ENCODE results near the gene OR6C74.

Gene OR6C74

DNA sequence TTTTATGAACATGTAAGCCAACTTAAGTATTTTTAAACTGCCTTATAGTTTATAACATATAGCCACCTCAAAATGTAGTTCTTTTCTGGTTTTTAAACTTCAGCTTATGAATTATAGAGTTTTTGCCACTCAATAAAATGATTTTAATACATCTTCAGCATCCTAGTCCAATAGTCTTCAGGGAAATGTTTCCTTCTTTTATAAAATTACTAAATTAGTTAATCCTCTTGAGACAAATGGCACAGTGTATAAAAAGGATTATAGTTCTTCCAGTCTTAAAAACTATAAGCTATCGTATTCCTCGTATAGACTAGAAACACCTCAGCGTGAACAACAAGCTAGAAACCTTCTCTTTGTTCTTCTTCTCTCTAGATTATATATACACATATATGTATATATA is at the start of gene OR6C74:
Gene OR6C74, plus strand, starts transcription at position 301 of the 400 bp plus-strand sequence. CDS start 2,679 bp downstream, outside the sequence.
- no peaks in the 10 kb centered on the region for H3K27me3 ChIP-seq (ENCODE audit: control insufficient read depth, insufficient read depth, low read length)
- WGBS (ENCODE audit: insufficient coverage, insufficient read length), result no CpG with 5 or more reads among the region's 3 CpGs
- H3K4me3 ChIP-seq (ENCODE audit: low read length), result no peak within 1 kb of the TSS
- no peak within 1 kb of the TSS for H3K27ac ChIP-seq (ENCODE audit: low read length)
- no peaks in the 10 kb centered on the region for H3K36me3 ChIP-seq (ENCODE audit: control insufficient read depth, insufficient read depth, low read length)
- no peaks in the 10 kb centered on the region for H3K9me3 ChIP-seq (ENCODE audit: control insufficient read depth, insufficient read depth, low read length)
- no peaks in the 10 kb centered on the region for H3K4me1 ChIP-seq (ENCODE audit: control insufficient read depth, insufficient read depth, low read length)
- no peak for DNase-seq (ENCODE audit: low read depth, low spot score)

DNA sequence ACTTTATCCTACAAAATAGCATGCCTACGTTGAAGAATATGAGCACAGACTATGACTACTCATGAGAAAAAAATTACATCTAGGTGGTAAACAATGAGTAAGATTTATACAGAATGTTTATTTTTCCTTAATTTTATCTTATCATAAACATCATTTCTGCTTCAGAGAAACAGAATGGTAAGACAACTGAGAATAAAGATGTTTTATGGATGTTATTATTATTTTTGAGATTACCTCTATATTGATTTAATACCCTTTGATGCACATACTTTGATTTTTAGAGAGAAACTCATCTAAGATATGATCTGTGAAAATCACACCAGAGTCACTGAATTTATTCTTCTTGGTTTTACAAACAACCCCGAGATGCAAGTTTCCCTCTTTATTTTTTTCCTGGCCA is 23.7 kb upstream of the OR6C74 start, which contains the start of gene OR10A7:
Gene OR10A7, plus strand, starts transcription at position 301 of the 400 bp plus-strand sequence. Its CDS starts 0 bp downstream, at position 301.
- no peaks in the 10 kb centered on the region; the same call in 1 of the 2 replicates for H3K4me1 ChIP-seq (ENCODE audit: control insufficient read depth, insufficient read depth, low read length)
- no peaks in the 10 kb centered on the region for H3K9me3 ChIP-seq (ENCODE audit: control insufficient read depth, insufficient read depth, low read length)

DNA sequence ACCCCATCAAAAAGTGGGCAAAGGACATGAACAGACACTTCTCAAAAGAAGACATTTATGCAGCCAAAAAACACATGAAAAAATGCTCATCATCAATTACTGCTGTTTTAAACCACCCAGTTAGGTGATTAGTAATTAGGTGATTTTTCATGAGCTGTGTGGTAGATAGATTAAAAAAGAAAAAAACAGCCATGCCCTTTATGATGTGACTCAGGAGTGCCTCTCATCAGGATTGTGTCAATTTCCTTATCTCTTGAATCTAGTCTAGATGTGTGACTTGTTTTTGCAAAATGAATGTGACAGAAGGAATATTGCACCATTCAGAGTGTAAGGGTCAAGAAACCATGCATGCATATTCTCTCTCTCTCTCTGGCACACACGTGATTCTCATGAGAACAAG is 17.9 kb upstream of the OR6C74 start:
- H3K4me1 ChIP-seq (ENCODE audit: control insufficient read depth, insufficient read depth, low read length), result no peaks in the 10 kb centered on the region; the same call in 1 of the 2 replicates
- DNase-seq (ENCODE audit: low read depth, low spot score), result no peak
- no peak overlapping the region for H3K4me3 ChIP-seq (ENCODE audit: low read length)
- H3K27me3 ChIP-seq (ENCODE audit: control insufficient read depth, insufficient read depth, low read length), result no peaks in the 10 kb centered on the region; the same call in 1 of the 2 replicates
- H3K36me3 ChIP-seq (ENCODE audit: control insufficient read depth, insufficient read depth, low read length), result no peaks in the 10 kb centered on the region
- no CpG with 5 or more reads among the region's 1 CpG for WGBS (ENCODE audit: insufficient coverage, insufficient read length)
- H3K27ac ChIP-seq (ENCODE audit: low read length), result no peak overlapping the region
- no peaks in the 10 kb centered on the region for H3K9me3 ChIP-seq (ENCODE audit: control insufficient read depth, insufficient read depth, low read length)

More for the DNA sequence above, 23.7 kb upstream of the OR6C74 start, which contains the start of gene OR10A7:
- H3K4me3 ChIP-seq (ENCODE audit: low read length), result no peak within 1 kb of the TSS
- H3K27ac ChIP-seq (ENCODE audit: low read length), result no peak within 1 kb of the TSS
- H3K36me3 ChIP-seq (ENCODE audit: control insufficient read depth, insufficient read depth, low read length), result no peaks in the 10 kb centered on the region
- DNase-seq (ENCODE audit: low read depth, low spot score), result no peak
- 100% methylated on average over 1 of the region's 2 CpGs for WGBS (ENCODE audit: insufficient coverage, insufficient read length)
- no peaks in the 10 kb centered on the region; the same call in 1 of the 2 replicates for H3K27me3 ChIP-seq (ENCODE audit: control insufficient read depth, insufficient read depth, low read length)

DNA sequence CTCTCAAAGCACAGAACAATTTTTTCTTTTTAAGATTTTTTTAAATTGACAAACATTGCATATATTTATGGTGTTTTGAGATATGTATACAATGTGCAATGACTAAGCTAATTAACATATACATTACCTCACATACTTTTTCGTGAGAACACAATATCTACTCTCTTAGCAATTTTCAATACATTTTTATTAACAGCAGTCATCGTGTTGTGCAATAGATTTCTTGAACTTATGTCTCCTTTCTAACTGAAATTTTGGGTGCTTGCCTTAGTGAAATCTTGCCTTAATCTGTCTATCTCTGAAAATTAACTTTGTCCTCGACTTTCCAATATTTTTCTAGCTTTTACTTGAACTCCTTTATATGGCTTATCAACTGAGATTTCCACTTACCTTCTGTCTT is 16.8 kb upstream of the OR6C74 start:
- H3K27ac ChIP-seq (ENCODE audit: low read length), result no peak overlapping the region
- no peak for DNase-seq (ENCODE audit: low read depth, low spot score)
- H3K4me3 ChIP-seq (ENCODE audit: low read length), result no peak overlapping the region
- H3K4me1 ChIP-seq (ENCODE audit: control insufficient read depth, insufficient read depth, low read length), result no peaks in the 10 kb centered on the region
- H3K36me3 ChIP-seq (ENCODE audit: control insufficient read depth, insufficient read depth, low read length), result no peaks in the 10 kb centered on the region
- no peaks in the 10 kb centered on the region; the same call in 1 of the 2 replicates for H3K27me3 ChIP-seq (ENCODE audit: control insufficient read depth, insufficient read depth, low read length)
- WGBS (ENCODE audit: insufficient coverage, insufficient read length), result no CpG with 5 or more reads among the region's 3 CpGs
- no peaks in the 10 kb centered on the region for H3K9me3 ChIP-seq (ENCODE audit: control insufficient read depth, insufficient read depth, low read length)

DNA sequence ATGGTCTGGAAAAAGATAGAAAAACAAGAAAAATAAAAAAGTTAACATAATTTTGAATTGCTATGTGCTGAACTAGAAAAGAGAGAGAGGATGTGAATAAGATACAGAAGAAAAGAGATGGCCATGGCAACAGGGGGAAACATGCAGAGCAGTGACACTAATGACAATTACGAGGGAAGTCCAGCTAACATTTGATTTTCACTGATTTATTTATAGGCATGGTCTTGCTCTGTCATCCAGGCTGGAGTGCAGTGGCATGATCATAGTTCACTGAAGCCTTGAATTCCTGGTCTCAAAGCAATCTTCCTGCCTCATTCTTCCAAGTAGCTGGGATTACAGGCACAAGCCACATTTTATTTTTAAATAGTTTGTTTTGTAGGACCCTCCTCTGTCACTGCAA is 1.8 kb downstream of the OR6C74 start:
- DNase-seq (ENCODE audit: low read depth, low spot score), result no peak
- no peaks in the 10 kb centered on the region for H3K36me3 ChIP-seq (ENCODE audit: control insufficient read depth, insufficient read depth, low read length)

DNA sequence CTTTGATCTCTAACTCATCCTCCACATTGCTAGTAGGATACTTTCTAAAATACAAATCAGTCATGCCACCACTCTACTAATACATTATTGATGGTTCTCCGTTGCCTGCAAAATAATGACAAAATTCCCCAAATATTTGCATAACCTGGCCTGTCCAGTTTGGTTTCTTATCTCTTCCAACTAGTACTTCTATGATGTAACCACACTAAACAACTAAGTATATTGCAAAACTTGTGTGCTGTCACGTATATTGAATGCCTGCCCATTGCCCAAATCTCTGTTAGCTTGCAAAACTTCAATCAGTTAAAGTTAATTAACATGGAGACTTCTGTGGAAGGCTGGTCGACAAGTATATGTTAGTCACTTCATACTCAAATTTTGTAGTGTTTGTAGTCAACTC is 6.5 kb downstream of the OR6C74 start:
- no peak for DNase-seq (ENCODE audit: low read depth, low spot score)
- Histone ChIP-seq H3K36me3 (ENCODE audit: control insufficient read depth, insufficient read depth, low read length) (no peaks in the 10 kb centered on the region), H3K9me3 (ENCODE audit: control insufficient read depth, insufficient read depth, low read length) (no peaks in the 10 kb centered on the region), H3K27me3 (ENCODE audit: control insufficient read depth, insufficient read depth, low read length) (no peaks in the 10 kb centered on the region), H3K27ac (ENCODE audit: low read length) (no peak overlapping the region), H3K4me3 (ENCODE audit: low read length) (no peak overlapping the region), H3K4me1 (ENCODE audit: control insufficient read depth, insufficient read depth, low read length) (no peaks in the 10 kb centered on the region)
- no CpG with 5 or more reads among the region's 3 CpGs for WGBS (ENCODE audit: insufficient coverage, insufficient read length)

More for the DNA sequence above, 1.8 kb downstream of the OR6C74 start:
- H3K9me3 ChIP-seq (ENCODE audit: control insufficient read depth, insufficient read depth, low read length), result no peaks in the 10 kb centered on the region
- no peaks in the 10 kb centered on the region for H3K27me3 ChIP-seq (ENCODE audit: control insufficient read depth, insufficient read depth, low read length)
- H3K4me3 ChIP-seq (ENCODE audit: low read length), result no peak overlapping the region
- no peak overlapping the region for H3K27ac ChIP-seq (ENCODE audit: low read length)
- WGBS (ENCODE audit: insufficient coverage, insufficient read length), result no CpG with 5 or more reads among the region's 1 CpG
- no peaks in the 10 kb centered on the region for H3K4me1 ChIP-seq (ENCODE audit: control insufficient read depth, insufficient read depth, low read length)

DNA sequence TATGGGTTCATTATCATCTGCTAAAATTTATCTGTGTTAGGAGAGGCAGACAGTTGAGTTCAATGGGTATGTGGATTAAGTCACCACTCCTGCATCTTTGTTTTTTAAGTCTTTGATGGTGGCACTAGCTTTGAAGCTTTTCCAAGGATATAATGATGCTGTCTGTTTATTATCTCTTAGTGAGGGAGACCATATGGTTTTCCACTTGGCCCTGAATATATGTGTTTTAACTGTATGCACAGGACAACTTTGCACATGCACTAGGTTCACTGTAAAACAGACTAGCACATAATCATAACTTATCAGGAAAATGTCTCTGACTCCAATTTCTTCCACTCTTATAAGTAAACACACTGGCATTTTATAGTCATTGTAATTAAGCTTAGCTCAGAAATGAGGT is 8.9 kb downstream of the OR6C74 start:
- Histone ChIP-seq H3K9me3 (ENCODE audit: control insufficient read depth, insufficient read depth, low read length) (no peaks in the 10 kb centered on the region), H3K27ac (ENCODE audit: low read length) (no peak overlapping the region), H3K27me3 (ENCODE audit: control insufficient read depth, insufficient read depth, low read length) (no peaks in the 10 kb centered on the region), H3K4me1 (ENCODE audit: control insufficient read depth, insufficient read depth, low read length) (no peaks in the 10 kb centered on the region), H3K4me3 (ENCODE audit: low read length) (no peak overlapping the region), H3K36me3 (ENCODE audit: control insufficient read depth, insufficient read depth, low read length) (no peaks in the 10 kb centered on the region)
- no peak for DNase-seq (ENCODE audit: low read depth, low spot score)

DNA sequence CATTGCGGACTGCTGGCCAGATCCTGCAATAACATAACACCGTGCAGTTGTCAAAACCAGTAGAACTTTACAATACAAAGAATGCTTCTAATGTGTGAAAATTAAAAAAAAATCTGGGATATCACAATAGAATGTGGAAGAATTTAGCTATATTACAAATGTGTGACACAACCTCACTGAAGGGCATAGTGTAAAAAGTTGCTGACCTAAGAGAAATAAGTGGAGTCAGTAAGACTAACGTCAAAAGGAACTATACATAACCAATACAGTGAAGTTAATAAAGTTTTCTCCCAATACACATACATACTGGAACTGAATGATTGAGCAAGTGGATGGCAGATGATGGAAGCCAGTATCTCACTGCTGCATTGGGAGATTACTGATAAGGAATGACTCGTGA is 12.4 kb downstream of the OR6C74 start:
- Histone ChIP-seq H3K4me1 (ENCODE audit: control insufficient read depth, insufficient read depth, low read length) (no peaks in the 10 kb centered on the region), H3K36me3 (ENCODE audit: control insufficient read depth, insufficient read depth, low read length) (no peaks in the 10 kb centered on the region), H3K27ac (ENCODE audit: low read length) (no peak overlapping the region), H3K27me3 (ENCODE audit: control insufficient read depth, insufficient read depth, low read length) (no peaks in the 10 kb centered on the region), H3K4me3 (ENCODE audit: low read length) (no peak overlapping the region), H3K9me3 (ENCODE audit: control insufficient read depth, insufficient read depth, low read length) (no peaks in the 10 kb centered on the region)
- DNase-seq (ENCODE audit: low read depth, low spot score), result no peak
- no CpG with 5 or more reads among the region's 4 CpGs for WGBS (ENCODE audit: insufficient coverage, insufficient read length)

DNA sequence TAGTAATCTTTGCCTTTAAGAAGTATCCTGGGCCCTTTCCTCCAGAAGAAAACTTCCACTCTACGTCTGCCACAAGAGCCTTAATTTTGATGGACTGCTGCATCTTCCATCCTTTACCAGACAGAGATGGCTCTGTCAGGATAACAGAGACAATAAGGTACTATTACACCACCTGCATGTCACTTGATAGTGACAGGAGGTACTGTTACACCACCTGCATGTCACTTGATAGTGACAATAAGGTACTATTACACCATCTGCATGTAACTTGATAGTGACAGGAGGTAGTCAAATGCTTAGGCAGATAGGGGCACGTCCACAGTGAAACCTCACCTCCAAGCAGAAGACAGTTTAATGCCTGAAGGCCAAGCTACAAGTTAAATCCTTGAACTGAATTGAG is 13.9 kb downstream of the OR6C74 start:
- no peaks in the 10 kb centered on the region for H3K9me3 ChIP-seq (ENCODE audit: control insufficient read depth, insufficient read depth, low read length)
- DNase-seq (ENCODE audit: low read depth, low spot score), result no peak
- no CpG with 5 or more reads among the region's 2 CpGs for WGBS (ENCODE audit: insufficient coverage, insufficient read length)
- no peak overlapping the region for H3K27ac ChIP-seq (ENCODE audit: low read length)
- H3K36me3 ChIP-seq (ENCODE audit: control insufficient read depth, insufficient read depth, low read length), result no peaks in the 10 kb centered on the region
- no peaks in the 10 kb centered on the region for H3K4me1 ChIP-seq (ENCODE audit: control insufficient read depth, insufficient read depth, low read length)
- no peaks in the 10 kb centered on the region for H3K27me3 ChIP-seq (ENCODE audit: control insufficient read depth, insufficient read depth, low read length)
- no peak overlapping the region for H3K4me3 ChIP-seq (ENCODE audit: low read length)

DNA sequence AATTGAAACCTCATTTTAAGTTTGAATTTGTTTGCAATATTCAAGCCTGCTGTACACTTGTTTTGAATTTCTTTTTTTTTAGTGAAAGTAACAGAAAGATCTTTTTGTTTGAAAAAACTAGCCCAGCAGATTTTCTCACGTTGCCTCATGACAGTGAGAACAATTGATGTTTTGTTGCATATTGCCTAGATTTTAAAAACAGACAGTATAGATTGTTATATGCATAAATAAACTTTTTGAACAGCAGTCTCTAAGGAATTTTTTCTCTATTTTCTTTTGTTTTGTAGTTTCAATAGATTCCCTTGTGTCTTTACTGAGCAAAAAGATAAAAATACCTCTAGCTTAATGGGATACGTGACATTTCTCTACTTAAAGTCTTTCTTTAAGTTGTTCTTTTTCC is 36.6 kb downstream of the OR6C74 start:
- H3K4me3 ChIP-seq (ENCODE audit: low read length), result no peak overlapping the region
- H3K4me1 ChIP-seq (ENCODE audit: control insufficient read depth, insufficient read depth, low read length), result no peaks in the 10 kb centered on the region
- no peaks in the 10 kb centered on the region for H3K27me3 ChIP-seq (ENCODE audit: control insufficient read depth, insufficient read depth, low read length)
- no peaks in the 10 kb centered on the region for H3K36me3 ChIP-seq (ENCODE audit: control insufficient read depth, insufficient read depth, low read length)
- H3K9me3 ChIP-seq (ENCODE audit: control insufficient read depth, insufficient read depth, low read length), result no peaks in the 10 kb centered on the region
- no CpG with 5 or more reads among the region's 2 CpGs for WGBS (ENCODE audit: insufficient coverage, insufficient read length)
- H3K27ac ChIP-seq (ENCODE audit: low read length), result no peak overlapping the region
- DNase-seq (ENCODE audit: low read depth, low spot score), result no peak

DNA sequence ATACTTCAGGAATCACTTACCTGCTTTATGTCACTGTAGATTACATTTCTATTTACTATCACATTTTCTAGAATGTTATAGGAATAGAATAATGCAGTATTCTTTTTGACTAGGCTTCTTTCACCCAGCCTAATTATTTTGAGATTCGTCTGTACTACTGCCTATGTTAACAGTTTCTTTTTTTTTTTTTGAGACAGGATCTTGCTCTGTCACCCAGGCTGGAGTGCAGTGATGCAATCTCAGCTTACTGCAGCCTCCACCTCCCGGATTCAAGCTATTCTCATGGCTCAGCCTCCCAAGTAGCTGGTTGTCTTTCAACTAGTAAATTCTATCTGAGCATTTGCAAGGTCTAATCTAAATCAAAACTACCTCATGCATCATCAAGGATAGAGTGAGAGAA is 45.6 kb downstream of the OR6C74 start:
- H3K9me3 ChIP-seq (ENCODE audit: control insufficient read depth, insufficient read depth, low read length), result no peaks in the 10 kb centered on the region
- no peak overlapping the region for H3K27ac ChIP-seq (ENCODE audit: low read length)
- H3K27me3 ChIP-seq (ENCODE audit: control insufficient read depth, insufficient read depth, low read length), result no peaks in the 10 kb centered on the region
- H3K4me1 ChIP-seq (ENCODE audit: control insufficient read depth, insufficient read depth, low read length), result no peaks in the 10 kb centered on the region
- no peak for DNase-seq (ENCODE audit: low read depth, low spot score)
- WGBS (ENCODE audit: insufficient coverage, insufficient read length), result no CpG with 5 or more reads among the region's 2 CpGs
- H3K4me3 ChIP-seq (ENCODE audit: low read length), result no peak overlapping the region
- H3K36me3 ChIP-seq (ENCODE audit: control insufficient read depth, insufficient read depth, low read length), result no peaks in the 10 kb centered on the region

Data from iPS DF 6.9 (cell line).